ACC112 (cell line): ENCODE measurements around the gene SCGB3A1.

Experiments used
- H2AFZ ChIP-seq: fragments of 200-600 bp; sonication (generic); one replicate; pipeline ENCODE4 v1.6.0; 2017; ENCODE audit warnings: antibody characterized with exemption, low read length; ENCODE audit not compliant: unreplicated experiment
- H3K27ac ChIP-seq: fragments of 200-600 bp; sonication (generic); 2 replicates; pipeline ENCODE4 v1.5.1; 2014; ENCODE audit warnings: low read depth, mild to moderate bottlenecking, antibody characterized with exemption, low read length, moderate library complexity
- H3K27me3 ChIP-seq: fragments of 200-600 bp; sonication (generic); 2 replicates; pipeline ENCODE4 v1.6.1; 2014; ENCODE audit warnings: mild to moderate bottlenecking, antibody characterized with exemption, low read length, moderate library complexity, mixed read lengths; ENCODE audit not compliant: insufficient read depth
- H3K36me3 ChIP-seq: fragments of 200-600 bp; sonication (generic); 2 replicates; pipeline ENCODE4 v1.6.1; 2016; ENCODE audit warnings: mild to moderate bottlenecking, antibody characterized with exemption, low read length, moderate library complexity, mixed read lengths; ENCODE audit not compliant: insufficient read depth
- H3K4me1 ChIP-seq: fragments of 200-600 bp; sonication (generic); one replicate; pipeline ENCODE4 v1.6.1; 2016; ENCODE audit warnings: low read length, mixed read lengths; ENCODE audit not compliant: insufficient read depth, unreplicated experiment, control insufficient read depth
- H3K4me3 ChIP-seq: fragments of 200-600 bp; sonication (generic); 2 replicates; pipeline ENCODE4 v1.5.1; 2014; ENCODE audit warnings: mild to moderate bottlenecking, low read depth, low read length
- H3K79me2 ChIP-seq: fragments of 200-600 bp; sonication (generic); one replicate; pipeline ENCODE4 v1.6.0; 2016; ENCODE audit warnings: low read length; ENCODE audit not compliant: control insufficient read depth, unreplicated experiment, insufficient read depth

SCGB3A1 gene

GRCh38 chr5:180631549-180632383 is 40.5 kb upstream of the SCGB3A1 start:
- Histone ChIP-seq H3K79me2 (no peaks in the 10 kb centered on the region), H3K4me1 (no peaks in the 10 kb centered on the region), H2AFZ (no peak overlapping the region), H3K27ac (no peak overlapping the region), H3K4me3 (no peak overlapping the region), H3K27me3 (0 out of 2 replicates have a peak, but pooled peaks cover 2% of the 10 kb centered on the region), H3K36me3 (no peaks in the 10 kb centered on the region)

GRCh38 chr5:180630426-180630825 is 39.1 kb upstream of the SCGB3A1 start:
- H3K4me3 ChIP-seq, result no peak overlapping the region
- no peak overlapping the region for H3K27ac ChIP-seq
- no peaks in the 10 kb centered on the region for H3K79me2 ChIP-seq
- H3K27me3 ChIP-seq, result 0 out of 2 replicates have a peak, but pooled peaks cover 2% of the 10 kb centered on the region
- H3K4me1 ChIP-seq, result no peaks in the 10 kb centered on the region
- H3K36me3 ChIP-seq, result no peaks in the 10 kb centered on the region
- H2AFZ ChIP-seq, result no peak overlapping the region

GRCh38 chr5:180629831-180630382 is 38.6 kb upstream of the SCGB3A1 start:
- Histone ChIP-seq H3K27ac (no peak overlapping the region), H3K36me3 (no peaks in the 10 kb centered on the region), H3K4me3 (no peak overlapping the region), H3K4me1 (no peaks in the 10 kb centered on the region), H2AFZ (no peak overlapping the region), H3K27me3 (0 out of 2 replicates have a peak, but pooled peaks cover 2% of the 10 kb centered on the region), H3K79me2 (no peaks in the 10 kb centered on the region)

GRCh38 chr5:180628827-180629750 is 37.8 kb upstream of the SCGB3A1 start:
- Histone ChIP-seq H3K27ac (no peak overlapping the region), H2AFZ (no peak overlapping the region), H3K4me3 (no peak overlapping the region), H3K4me1 (no peaks in the 10 kb centered on the region), H3K27me3 (0 out of 2 replicates have a peak, but pooled peaks cover 2% of the 10 kb centered on the region), H3K79me2 (no peaks in the 10 kb centered on the region), H3K36me3 (no peaks in the 10 kb centered on the region)

- H3K36me3 ChIP-seq, result no peaks in the 10 kb centered on the region
- no peak overlapping the region for H3K27ac ChIP-seq
- no peak overlapping the region for H3K4me3 ChIP-seq
- H3K4me1 ChIP-seq, result no peaks in the 10 kb centered on the region
- H2AFZ ChIP-seq, result no peak overlapping the region
- H3K27me3 ChIP-seq, result 0 out of 2 replicates have a peak, but pooled peaks cover 2% of the 10 kb centered on the region
- H3K79me2 ChIP-seq, result no peaks in the 10 kb centered on the region
These were observed 36.9 kb upstream of the SCGB3A1 start for GRCh38 chr5:180628211-180628610.

- Histone ChIP-seq H3K4me1 (no peaks in the 10 kb centered on the region), H3K27me3 (0 out of 2 replicates have a peak, but pooled peaks cover 2% of the 10 kb centered on the region), H2AFZ (no peak overlapping the region)
These were observed 36.3 kb upstream of the SCGB3A1 start for GRCh38 chr5:180627386-180628120.

GRCh38 chr5:180626661-180627385 is 35.5 kb upstream of the SCGB3A1 start:
- H3K4me1 ChIP-seq, result no peaks in the 10 kb centered on the region
- no peaks in the 10 kb centered on the region for H3K79me2 ChIP-seq
- H3K27me3 ChIP-seq, result 0 out of 2 replicates have a peak, but pooled peaks cover 2% of the 10 kb centered on the region
- no peak overlapping the region for H3K27ac ChIP-seq
- no peak overlapping the region for H3K4me3 ChIP-seq
- no peaks in the 10 kb centered on the region for H3K36me3 ChIP-seq
- H2AFZ ChIP-seq, result no peak overlapping the region

More at GRCh38 chr5:180627386-180628120, 36.3 kb upstream of the SCGB3A1 start:
- Histone ChIP-seq H3K36me3 (no peaks in the 10 kb centered on the region), H3K4me3 (no peak overlapping the region), H3K27ac (no peak overlapping the region), H3K79me2 (no peaks in the 10 kb centered on the region)

GRCh38 chr5:180625791-180626660 is 34.7 kb upstream of the SCGB3A1 start:
- H2AFZ ChIP-seq, result no peak overlapping the region
- H3K27me3 ChIP-seq, result 0 out of 2 replicates have a peak, but pooled peaks cover 2% of the 10 kb centered on the region
- no peaks in the 10 kb centered on the region for H3K4me1 ChIP-seq
- no peaks in the 10 kb centered on the region for H3K79me2 ChIP-seq
- no peaks in the 10 kb centered on the region for H3K36me3 ChIP-seq
- H3K27ac ChIP-seq, result no peak overlapping the region
- H3K4me3 ChIP-seq, result no peak overlapping the region
